ENCODE measurements around the gene ADGRL1. TPM values are rescaled to one million over a fixed set of nuclear protein-coding genes. Genes with fewer than 3 reads are reported as not detected.
"Not testable (repeated sequence)": the region's sequence is repeated elsewhere in the genome, so short reads cannot be mapped to it uniquely, and the experiment has no call there.

ADGRL1 gene
- total RNA-seq, 4 donors from 2014 or later = 20.8 to 55.1 (median 32.6) TPM

GRCh38 chr19:14248578-14249011 lies 42.6 kb upstream of the ADGRL1 start:
- Histone ChIP-seq H3K4me1 (peaks cover 14 to 25% (median 24%) of the 10 kb centered on the region in 4 donors), H3K27ac (replicated peaks in 1 of 4) (peak overlapping the region in 3 of 4 donors; percentile 56 to 76 (median 65)), H3K9me3 (no peaks in the 10 kb centered on the region), H3K27me3 (no peaks in the 10 kb centered on the region), H3K4me3 (peak overlapping the region; percentile 63 to 71 (median 68)), H3K36me3 (no peaks in the 10 kb centered on the region)
- under 1% methylated on average over 20 of the region's 20 CpGs for WGBS
- intact Hi-C loops (cut with DNase I) = no loop called here
- DNase-seq (ENCODE audit: extremely low spot score) = no peak
- TF ChIP-seq POLR2A (IDR thresholded peaks at IDR 0.05; ENCODE audit: low read depth) (no peak), POLR2AphosphoS5 (IDR thresholded peaks at IDR 0.05) (no peak), EP300 (IDR thresholded peaks at IDR 0.05) (no peak), CTCF (IDR thresholded peaks at IDR 0.05) (no peak)

DNA sequence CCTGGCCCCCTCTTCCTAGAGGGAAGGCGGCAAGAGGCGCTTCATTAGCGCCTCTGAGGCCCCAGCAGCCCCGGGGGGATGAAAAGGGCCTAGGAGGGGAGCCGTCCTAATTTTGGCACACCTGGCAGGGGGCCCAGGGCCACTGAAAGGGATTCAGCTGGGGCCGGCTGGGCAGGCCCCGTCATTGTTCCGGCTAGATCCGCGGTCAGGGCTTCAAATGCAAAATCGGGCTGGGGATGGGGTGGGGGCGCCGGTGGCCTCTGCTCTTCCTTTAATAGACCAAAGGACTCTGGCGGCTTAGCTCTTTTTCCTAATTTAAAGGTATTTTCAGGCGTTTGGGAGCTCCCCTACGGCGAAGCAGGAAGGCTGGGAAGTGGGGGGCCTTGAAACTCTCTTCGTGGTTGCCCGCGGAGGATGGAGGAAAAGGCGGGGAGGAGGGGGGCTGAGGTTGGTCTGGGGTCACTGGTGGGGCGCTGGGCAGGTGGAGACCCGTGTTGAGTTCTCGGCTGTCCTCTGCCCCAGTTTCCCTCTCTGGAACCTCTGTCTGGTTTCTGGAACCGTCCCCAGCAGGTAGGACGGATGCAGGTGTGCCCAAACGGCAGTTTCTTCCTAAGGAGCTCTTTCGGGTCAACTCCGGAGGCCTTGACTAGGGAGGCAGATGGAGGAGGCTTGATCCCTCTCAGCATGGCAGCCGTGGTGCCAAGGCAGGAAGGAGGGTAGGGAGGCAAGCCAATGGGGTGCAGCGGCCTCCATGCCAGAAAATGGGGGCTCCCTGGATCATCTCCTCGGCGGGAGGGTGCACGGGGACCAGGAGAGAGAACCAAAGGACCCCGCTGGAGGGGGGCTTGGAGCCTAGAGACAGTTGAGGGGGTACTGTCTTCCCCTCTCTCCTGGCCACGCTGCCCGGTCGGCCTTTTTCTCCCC lies 41.8 kb upstream of the ADGRL1 start:
- peaks cover 14 to 25% (median 24%) of the 10 kb centered on the region in 4 donors for H3K4me1 ChIP-seq
- 21% methylated on average over 27 of the region's 38 CpGs for WGBS
- H3K36me3 ChIP-seq; DNase-seq (ENCODE audit: extremely low spot score); H3K9me3 ChIP-seq; intact Hi-C loops (cut with DNase I); H3K27me3 ChIP-seq: not testable (repeated sequence)
- H3K4me3 ChIP-seq = peak overlapping the region; percentile 63 to 71 (median 68)
- H3K27ac ChIP-seq (replicated peaks in 1 of 4) = peak overlapping the region in 3 of 4 donors; percentile 56 to 76 (median 65)

DNA sequence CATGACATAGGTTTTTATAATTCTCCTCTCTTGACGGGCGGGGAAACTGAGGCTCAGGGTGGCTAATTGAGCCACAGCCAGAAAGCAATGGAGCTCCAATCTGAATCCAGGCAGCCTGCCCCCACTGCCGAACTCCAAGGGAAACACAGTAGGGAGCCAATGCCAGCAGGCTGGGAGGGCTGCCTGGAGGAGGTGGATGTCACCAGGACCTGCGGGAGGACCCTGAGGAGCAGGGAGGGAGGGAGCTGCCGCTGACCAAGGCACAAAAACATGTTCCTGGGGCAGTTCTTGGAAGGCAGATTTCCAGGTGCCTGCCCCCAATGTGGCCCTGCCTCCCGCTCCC lies 41.2 kb upstream of the ADGRL1 start:
- H3K27me3 ChIP-seq; H3K36me3 ChIP-seq; intact Hi-C loops (cut with DNase I); DNase-seq (ENCODE audit: extremely low spot score); H3K9me3 ChIP-seq: not testable (repeated sequence)
- H3K27ac ChIP-seq (replicated peaks in 1 of 4) = peak overlapping the region in 2 of 4 donors; percentile 65 to 76
- 68% methylated on average over 6 of the region's 6 CpGs for WGBS
- H3K4me3 ChIP-seq = peak overlapping the region in 1 of 4 donors; percentile 70
- H3K4me1 ChIP-seq = peaks cover 14 to 25% (median 24%) of the 10 kb centered on the region in 4 donors

DNA sequence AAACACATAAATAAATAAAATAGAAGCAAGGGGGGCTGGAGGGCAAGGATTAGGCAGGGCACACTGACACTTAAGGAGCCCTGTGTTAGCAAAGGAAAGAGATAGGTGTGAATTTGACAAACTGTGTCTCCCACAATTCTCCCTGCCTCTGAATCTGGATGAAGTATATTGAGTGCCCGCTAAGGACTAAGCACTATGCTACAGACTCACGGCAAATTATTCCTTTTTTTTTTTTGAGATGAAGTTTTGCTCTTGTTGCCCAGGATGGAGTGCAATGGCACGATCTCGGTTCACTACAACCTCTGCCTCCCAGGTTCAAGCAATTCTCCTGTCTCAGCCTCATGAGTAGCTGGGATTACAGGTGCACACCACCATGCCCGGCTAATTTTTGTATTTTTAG lies 38.4 kb upstream of the ADGRL1 start:
- H3K27ac ChIP-seq (replicated peaks in 1 of 4); DNase-seq (ENCODE audit: extremely low spot score); H3K4me3 ChIP-seq; H3K27me3 ChIP-seq; H3K36me3 ChIP-seq; H3K9me3 ChIP-seq; intact Hi-C loops (cut with DNase I): not testable (repeated sequence)
- peaks cover 13 to 23% (median 21%) of the 10 kb centered on the region in 4 donors for H3K4me1 ChIP-seq
- 77% methylated on average over 5 of the region's 5 CpGs for WGBS

DNA sequence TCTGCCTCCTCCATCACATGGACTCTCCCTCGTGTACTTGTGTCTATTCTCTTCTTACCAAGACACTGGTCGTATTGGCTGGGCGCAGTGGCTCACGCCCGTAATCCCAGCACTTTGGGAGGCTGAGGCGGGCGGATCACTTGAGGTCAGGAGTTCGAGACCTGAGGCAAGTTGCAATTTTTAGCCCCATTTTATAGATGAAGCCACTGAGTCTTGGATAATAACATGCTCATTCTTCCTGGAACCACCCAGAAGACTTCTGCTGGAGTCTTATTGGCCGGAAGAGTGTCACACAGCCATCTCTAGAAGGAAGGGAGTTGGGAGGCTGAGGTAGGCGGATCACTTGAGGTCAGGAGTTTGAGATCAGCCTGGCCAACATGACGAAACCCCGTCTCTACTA lies 37.7 kb upstream of the ADGRL1 start:
- H3K27me3 ChIP-seq; H3K36me3 ChIP-seq; H3K9me3 ChIP-seq; H3K4me3 ChIP-seq; intact Hi-C loops (cut with DNase I); H3K27ac ChIP-seq (replicated peaks in 1 of 4); DNase-seq (ENCODE audit: extremely low spot score): not testable (repeated sequence)
- peaks cover 9 to 16% (median 14%) of the 10 kb centered on the region in 4 donors for H3K4me1 ChIP-seq
- 91% methylated on average over 12 of the region's 12 CpGs for WGBS

GRCh38 chr19:14237014-14237941 lies 31.3 kb upstream of the ADGRL1 start:
- WGBS = 84% methylated on average over 5 of the region's 5 CpGs
- intact Hi-C loops (cut with DNase I) = no loop called here
- H3K4me3 ChIP-seq = no peak overlapping the region
- H3K27me3 ChIP-seq = no peaks in the 10 kb centered on the region
- no peaks in the 10 kb centered on the region for H3K36me3 ChIP-seq
- H3K9me3 ChIP-seq = peaks cover 0 to 7% (median 5%) of the 10 kb centered on the region in 4 donors
- no peak for TF ChIP-seq POLR2A (IDR thresholded peaks at IDR 0.05; ENCODE audit: low read depth)
- TF ChIP-seq CTCF (IDR thresholded peaks at IDR 0.05) = no peak
- TF ChIP-seq POLR2AphosphoS5 (IDR thresholded peaks at IDR 0.05) = no peak
- TF ChIP-seq EP300 (IDR thresholded peaks at IDR 0.05) = no peak
- H3K4me1 ChIP-seq = no peaks in the 10 kb centered on the region
- H3K27ac ChIP-seq (replicated peaks in 1 of 4) = no peak overlapping the region
- no peak for DNase-seq (ENCODE audit: extremely low spot score)

GRCh38 chr19:14232945-14233344 lies 27.0 kb upstream of the ADGRL1 start:
- H3K9me3 ChIP-seq; H3K4me1 ChIP-seq; H3K27ac ChIP-seq (replicated peaks in 1 of 4); intact Hi-C loops (cut with DNase I); DNase-seq (ENCODE audit: extremely low spot score); H3K36me3 ChIP-seq; H3K27me3 ChIP-seq; H3K4me3 ChIP-seq: not testable (repeated sequence)
- WGBS = 91% methylated on average over 4 of the region's 4 CpGs

DNA sequence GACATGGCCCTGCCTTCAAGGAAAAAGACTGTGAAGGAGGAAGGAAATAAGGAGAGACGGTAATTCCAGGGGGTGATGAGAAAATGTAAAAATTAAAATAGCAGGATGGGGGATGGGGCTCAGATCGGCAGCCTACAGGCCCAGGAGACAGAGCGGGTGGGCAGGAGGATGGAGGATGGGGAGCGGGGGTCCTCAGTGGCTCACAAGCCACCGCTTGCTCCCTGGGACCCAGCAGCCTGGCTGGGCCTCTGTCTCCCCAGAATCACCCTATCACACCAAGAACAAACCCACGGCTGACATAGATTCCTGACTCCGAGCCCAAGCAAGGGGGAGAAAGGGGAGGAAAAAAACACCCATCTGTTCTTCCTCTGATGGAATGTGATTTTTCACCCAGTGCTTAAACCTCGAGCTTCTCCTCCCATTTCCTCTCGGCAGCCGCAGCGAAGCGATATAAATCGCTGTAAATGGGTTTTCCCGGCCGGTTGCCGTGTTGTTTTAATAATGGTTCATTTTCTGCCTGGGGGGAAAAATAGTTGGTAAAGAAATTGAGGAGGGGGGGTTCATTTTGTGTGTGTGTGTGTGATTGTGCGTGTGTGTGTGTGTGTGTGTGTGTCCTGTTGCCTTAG lies 22.6 kb upstream of the ADGRL1 start:
- DNase-seq (ENCODE audit: extremely low spot score); H3K4me1 ChIP-seq; H3K36me3 ChIP-seq; H3K4me3 ChIP-seq; intact Hi-C loops (cut with DNase I); H3K27ac ChIP-seq (replicated peaks in 1 of 4); H3K27me3 ChIP-seq; H3K9me3 ChIP-seq: not testable (repeated sequence)
- WGBS = 28% methylated on average over 15 of the region's 17 CpGs

DNA sequence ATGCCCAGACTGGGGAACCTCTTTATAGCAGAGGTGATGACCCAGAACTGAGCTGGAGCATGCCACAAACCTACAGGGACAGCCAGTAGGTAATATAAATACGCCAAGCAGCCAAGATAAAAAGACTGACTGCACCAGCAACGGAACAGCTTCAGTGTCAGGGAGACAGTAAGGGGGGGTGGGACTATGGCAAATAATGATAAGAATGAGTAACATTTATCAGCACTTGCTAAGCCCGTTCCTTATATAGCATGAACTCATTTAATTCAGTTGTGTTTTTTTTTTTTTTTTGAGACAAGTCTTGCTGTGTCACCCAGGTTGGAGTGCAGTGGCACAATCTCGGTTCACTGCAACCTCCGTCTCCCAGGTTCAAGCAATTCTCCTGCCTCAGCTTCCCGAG lies 20.5 kb upstream of the ADGRL1 start:
- DNase-seq (ENCODE audit: extremely low spot score); H3K4me3 ChIP-seq; H3K36me3 ChIP-seq; H3K27ac ChIP-seq (replicated peaks in 1 of 4); H3K4me1 ChIP-seq; H3K9me3 ChIP-seq; intact Hi-C loops (cut with DNase I); H3K27me3 ChIP-seq: not testable (repeated sequence)
- 80% methylated on average over 6 of the region's 6 CpGs for WGBS

Measured in esophagus muscularis mucosa (tissue), 4 donors.